ENCODE measurements around the gene HECTD2. TPM values are rescaled to one million over a fixed set of nuclear protein-coding genes. Genes with fewer than 3 reads are reported as not detected.

The HECTD2 gene
- total RNA-seq, 2 experiments from 2014 or later, result 4.0 to 5.5 TPM

GRCh38 chr10:91493313-91493712, 83.2 kb downstream of the HECTD2 start:
- Mint-ChIP-seq H3K9me3 (no peaks in the 10 kb centered on the region), H3K36me3 (peaks cover 4% of the 10 kb centered on the region), H3K4me3 (no peak overlapping the region), H3K4me1 (ENCODE audit: low read depth) (no peaks in the 10 kb centered on the region), H3K27me3 (no peaks in the 10 kb centered on the region), H3K27ac (no peak overlapping the region)
- ChIA-PET CTCF (interaction anchor here (0.7 to 1.5 kb wide), 3 partner anchors 9 to 142 kb away, joined by 3 to 9 read pairs (median 3); partner anchors contain the start of gene PPP1R3C), POLR2A (no interaction called here)
- intact Hi-C loops (cut with micrococcal nuclease), result loop anchor here (1.0 kb wide), 1 partner anchor 142 kb away; no protein-coding TSS in a partner anchor
- no peak for DNase-seq

DNA sequence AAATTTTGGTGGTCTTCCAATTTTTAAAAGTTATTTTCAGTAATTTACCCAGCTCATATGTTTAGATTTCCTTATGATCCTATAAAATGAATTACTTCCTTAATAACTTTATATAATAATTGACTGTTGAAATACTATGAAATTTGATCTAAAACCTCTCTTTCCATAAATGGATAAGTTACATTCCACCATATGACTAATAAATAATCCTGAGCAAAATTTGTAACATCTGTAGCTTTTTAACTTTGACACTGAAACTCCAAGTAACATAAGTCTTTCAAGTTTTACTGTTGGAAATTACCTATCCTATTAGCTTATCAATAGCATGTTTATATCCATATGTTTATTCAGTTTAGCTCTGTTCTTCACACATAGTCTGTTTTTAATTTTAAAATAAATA, 85.3 kb downstream of the HECTD2 start:
- H3K9me3 Mint-ChIP-seq, result no peaks in the 10 kb centered on the region
- peaks cover 8% of the 10 kb centered on the region for H3K36me3 Mint-ChIP-seq
- intact Hi-C loops (cut with micrococcal nuclease), result no loop called here
- DNase-seq, result no peak
- POLR2A ChIA-PET, result no interaction called here
- CTCF ChIA-PET, result interaction anchor here (1.1 to 1.5 kb wide), 3 partner anchors 9 to 197 kb away, joined by 3 to 4 read pairs (median 3); no protein-coding TSS in a partner anchor
- no peak overlapping the region for H3K4me3 Mint-ChIP-seq
- no peaks in the 10 kb centered on the region for H3K27me3 Mint-ChIP-seq
- no peaks in the 10 kb centered on the region for H3K4me1 Mint-ChIP-seq (ENCODE audit: low read depth)
- no peak overlapping the region for H3K27ac Mint-ChIP-seq

- peaks cover 8% of the 10 kb centered on the region for H3K36me3 Mint-ChIP-seq
- intact Hi-C loops (cut with micrococcal nuclease), result no loop called here
- DNase-seq, result no peak
- no peaks in the 10 kb centered on the region for H3K27me3 Mint-ChIP-seq
- no peak overlapping the region for H3K4me3 Mint-ChIP-seq
- no peaks in the 10 kb centered on the region for H3K9me3 Mint-ChIP-seq
- POLR2A ChIA-PET, result no interaction called here
- H3K27ac Mint-ChIP-seq, result no peak overlapping the region
- no peaks in the 10 kb centered on the region for H3K4me1 Mint-ChIP-seq (ENCODE audit: low read depth)
- CTCF ChIA-PET, result interaction anchor here (1.4 kb wide), 1 partner anchor 9 kb away, joined by 4 read pairs; no protein-coding TSS in a partner anchor
Measured at GRCh38 chr10:91496016-91496415, 85.9 kb downstream of the HECTD2 start.

DNA sequence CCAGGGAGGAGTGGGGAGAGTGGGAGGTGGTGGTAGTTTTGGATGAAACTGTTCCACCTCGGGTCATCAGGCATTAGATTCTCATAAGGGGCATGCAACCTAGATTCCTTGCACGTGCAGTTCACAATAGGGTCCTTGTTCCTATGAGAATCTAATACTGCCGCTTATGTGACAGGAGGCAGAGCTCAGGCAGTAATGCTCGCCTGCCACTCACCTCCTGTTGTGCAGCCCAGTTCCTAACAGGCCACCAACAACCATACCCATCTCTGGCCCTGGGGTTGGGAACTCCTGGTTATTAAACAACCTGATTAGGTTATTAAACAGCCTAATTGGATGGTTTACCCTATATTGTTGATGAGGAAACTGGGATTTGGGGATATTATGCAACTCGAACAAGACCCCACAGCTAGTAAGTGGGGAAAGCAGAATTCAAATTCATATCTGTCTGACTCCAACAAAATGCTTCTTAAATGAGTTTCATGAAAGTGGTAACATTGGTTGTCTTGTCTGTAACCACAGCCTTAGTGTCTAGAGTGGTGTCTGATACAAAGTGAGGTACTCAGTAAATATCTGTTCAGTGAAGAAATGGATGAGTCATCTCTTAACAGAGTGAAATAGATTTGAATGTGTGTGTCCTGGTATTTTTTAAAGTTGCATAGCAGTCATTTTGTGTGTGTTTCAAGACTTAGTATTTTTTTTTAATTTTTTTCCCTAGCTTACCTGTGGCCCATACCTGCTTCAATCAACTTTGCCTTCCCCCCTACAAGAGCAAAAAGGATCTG, 101.6 kb downstream of the HECTD2 start:
- H3K36me3 Mint-ChIP-seq, result no peaks in the 10 kb centered on the region
- no peak for DNase-seq
- no peaks in the 10 kb centered on the region for H3K9me3 Mint-ChIP-seq
- intact Hi-C loops (cut with micrococcal nuclease), result no loop called here
- no peak overlapping the region for H3K27ac Mint-ChIP-seq
- H3K4me3 Mint-ChIP-seq, result no peak overlapping the region
- ChIA-PET POLR2A (no interaction called here), CTCF (no interaction called here)
- no peaks in the 10 kb centered on the region for H3K27me3 Mint-ChIP-seq
- peaks cover 3% of the 10 kb centered on the region for H3K4me1 Mint-ChIP-seq (ENCODE audit: low read depth)

GRCh38 chr10:91512458-91512857, 102.3 kb downstream of the HECTD2 start:
- CTCF ChIA-PET, result no interaction called here
- no peak overlapping the region for H3K27ac Mint-ChIP-seq

GRCh38 chr10:91513598-91514424, 103.7 kb downstream of the HECTD2 start:
- POLR2A ChIA-PET, result no interaction called here

More at GRCh38 chr10:91512458-91512857, 102.3 kb downstream of the HECTD2 start:
- intact Hi-C loops (cut with micrococcal nuclease), result no loop called here
- H3K27me3 Mint-ChIP-seq, result no peaks in the 10 kb centered on the region
- H3K4me3 Mint-ChIP-seq, result no peak overlapping the region
- POLR2A ChIA-PET, result no interaction called here
- no peak for DNase-seq
- peaks cover under 1% of the 10 kb centered on the region for H3K9me3 Mint-ChIP-seq
- peaks cover 3% of the 10 kb centered on the region for H3K4me1 Mint-ChIP-seq (ENCODE audit: low read depth)
- H3K36me3 Mint-ChIP-seq, result no peaks in the 10 kb centered on the region

GRCh38 chr10:91514787-91515186, 104.6 kb downstream of the HECTD2 start:
- no peaks in the 10 kb centered on the region for H3K36me3 Mint-ChIP-seq
- H3K27me3 Mint-ChIP-seq, result no peaks in the 10 kb centered on the region
- H3K9me3 Mint-ChIP-seq, result peaks cover 7% of the 10 kb centered on the region

More at GRCh38 chr10:91513598-91514424, 103.7 kb downstream of the HECTD2 start:
- Mint-ChIP-seq H3K27ac (no peak overlapping the region), H3K4me3 (no peak overlapping the region), H3K9me3 (peaks cover 7% of the 10 kb centered on the region), H3K4me1 (ENCODE audit: low read depth) (peaks cover 3% of the 10 kb centered on the region), H3K27me3 (no peaks in the 10 kb centered on the region), H3K36me3 (no peaks in the 10 kb centered on the region)
- intact Hi-C loops (cut with micrococcal nuclease), result no loop called here
- DNase-seq, result no peak
- CTCF ChIA-PET, result no interaction called here

GRCh38 chr10:91517394-91517793, 107.2 kb downstream of the HECTD2 start:
- ChIA-PET POLR2A (no interaction called here), CTCF (interaction anchor here (0.7 kb wide), 1 partner anchor 123 kb away, joined by 4 read pairs; no protein-coding TSS in a partner anchor)
- H3K27ac Mint-ChIP-seq, result no peak overlapping the region
- no peaks in the 10 kb centered on the region for H3K36me3 Mint-ChIP-seq
- H3K9me3 Mint-ChIP-seq, result peaks cover 7% of the 10 kb centered on the region
- intact Hi-C loops (cut with micrococcal nuclease), result no loop called here
- H3K4me3 Mint-ChIP-seq, result no peak overlapping the region
- H3K4me1 Mint-ChIP-seq (ENCODE audit: low read depth), result no peaks in the 10 kb centered on the region
- DNase-seq, result no peak
- no peaks in the 10 kb centered on the region for H3K27me3 Mint-ChIP-seq

More at GRCh38 chr10:91514787-91515186, 104.6 kb downstream of the HECTD2 start:
- H3K4me3 Mint-ChIP-seq, result no peak overlapping the region
- H3K4me1 Mint-ChIP-seq (ENCODE audit: low read depth), result peaks cover 3% of the 10 kb centered on the region
- DNase-seq, result no peak
- H3K27ac Mint-ChIP-seq, result no peak overlapping the region
- intact Hi-C loops (cut with micrococcal nuclease), result no loop called here
- ChIA-PET CTCF (no interaction called here), POLR2A (no interaction called here)

DNA sequence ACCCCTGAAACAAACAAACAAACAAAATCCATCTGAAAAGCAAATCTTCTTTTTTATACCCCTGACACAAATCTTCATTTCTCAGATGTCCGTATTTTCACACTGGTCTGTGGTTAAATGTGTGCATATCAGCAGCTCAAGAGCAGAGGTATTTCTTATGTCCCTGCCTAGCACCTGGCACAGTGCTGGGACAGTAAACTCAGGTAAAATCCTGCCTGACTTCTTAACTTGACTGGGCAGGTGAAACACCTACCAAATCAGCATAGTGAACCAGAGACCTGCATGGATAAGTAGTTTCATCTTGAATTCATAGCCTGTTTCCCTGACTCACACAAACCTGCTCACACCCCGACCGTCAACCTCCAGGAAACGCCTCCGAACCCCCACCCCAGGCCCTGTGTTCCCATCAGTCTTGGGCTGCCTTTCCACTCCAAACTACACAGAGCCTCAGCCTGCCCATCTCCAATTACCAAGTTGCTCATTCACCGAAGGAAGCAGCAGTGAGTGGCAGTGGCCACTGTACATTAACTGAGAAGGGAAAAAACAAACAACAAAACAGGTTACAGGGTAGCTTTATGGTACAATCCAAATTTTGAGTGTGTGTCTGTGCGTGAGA, 109.9 kb downstream of the HECTD2 start:
- Mint-ChIP-seq H3K9me3 (peaks cover 7% of the 10 kb centered on the region), H3K27ac (no peak overlapping the region), H3K4me3 (no peak overlapping the region), H3K4me1 (ENCODE audit: low read depth) (no peaks in the 10 kb centered on the region), H3K27me3 (no peaks in the 10 kb centered on the region), H3K36me3 (no peaks in the 10 kb centered on the region)
- ChIA-PET POLR2A (no interaction called here), CTCF (no interaction called here)
- no peak for DNase-seq
- intact Hi-C loops (cut with micrococcal nuclease), result no loop called here

DNA sequence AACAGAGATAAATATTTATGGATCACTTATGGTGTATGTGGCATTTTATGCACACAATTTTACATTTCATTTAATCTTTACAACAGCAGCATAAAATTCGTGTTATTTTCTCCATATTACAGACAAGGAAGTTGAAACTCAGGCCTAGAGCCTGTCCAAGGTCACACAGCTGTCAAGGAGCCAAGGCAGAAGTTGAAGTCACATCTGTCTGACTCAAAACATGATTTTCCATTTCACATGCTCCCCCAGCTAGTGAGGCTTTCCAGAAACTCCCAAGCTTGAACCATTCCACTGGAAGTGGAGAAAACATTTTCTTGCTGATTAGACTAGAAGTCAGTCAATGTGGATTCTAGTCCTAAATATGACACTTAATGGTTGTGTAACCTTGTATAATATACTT, 110.5 kb downstream of the HECTD2 start:
- peaks cover 7% of the 10 kb centered on the region for H3K9me3 Mint-ChIP-seq
- H3K27ac Mint-ChIP-seq, result no peak overlapping the region
- no peaks in the 10 kb centered on the region for H3K27me3 Mint-ChIP-seq
- no peaks in the 10 kb centered on the region for H3K36me3 Mint-ChIP-seq
- intact Hi-C loops (cut with micrococcal nuclease), result no loop called here
- ChIA-PET CTCF (no interaction called here), POLR2A (no interaction called here)
- H3K4me1 Mint-ChIP-seq (ENCODE audit: low read depth), result no peaks in the 10 kb centered on the region
- H3K4me3 Mint-ChIP-seq, result no peak overlapping the region
- DNase-seq, result no peak

GRCh38 chr10:91521439-91521838, 111.3 kb downstream of the HECTD2 start:
- peaks cover 7% of the 10 kb centered on the region for H3K9me3 Mint-ChIP-seq
- DNase-seq, result no peak
- ChIA-PET CTCF (no interaction called here), POLR2A (no interaction called here)
- no peaks in the 10 kb centered on the region for H3K4me1 Mint-ChIP-seq (ENCODE audit: low read depth)
- no peak overlapping the region for H3K4me3 Mint-ChIP-seq
- intact Hi-C loops (cut with micrococcal nuclease), result no loop called here
- H3K36me3 Mint-ChIP-seq, result no peaks in the 10 kb centered on the region
- H3K27me3 Mint-ChIP-seq, result no peaks in the 10 kb centered on the region
- no peak overlapping the region for H3K27ac Mint-ChIP-seq
